AG20443 (cell line): ENCODE data around the gene TSPAN5.
A peak's percentile ranks its signal among the peaks of the same experiment; 100 is the strongest.
"Not testable (repeated sequence)": the region's sequence is repeated elsewhere in the genome, so short reads cannot be mapped to it uniquely, and the experiment has no call there.

Experiments used
- DNase-seq: peaks from one replicate; pipeline ENCODE4 v3.0.0; 2012; ENCODE audit warnings: low spot score, mixed read lengths

Gene TSPAN5

GRCh38 chr4:98491899-98492559, 166.4 kb downstream of the TSPAN5 start:
- DNase-seq, result peak; percentile 32

GRCh38 chr4:98490251-98490650, 168.2 kb downstream of the TSPAN5 start:
- DNase-seq, result no peak

GRCh38 chr4:98485816-98486345, 172.5 kb downstream of the TSPAN5 start:
- no peak for DNase-seq

- no peak for DNase-seq
Observed at GRCh38 chr4:98484031-98484430, 174.4 kb downstream of the TSPAN5 start.

- DNase-seq, result no peak
Observed at GRCh38 chr4:98482847-98483806, 175.3 kb downstream of the TSPAN5 start.

GRCh38 chr4:98482503-98482846, 175.9 kb downstream of the TSPAN5 start:
- no peak for DNase-seq

GRCh38 chr4:98481167-98481566, 177.2 kb downstream of the TSPAN5 start:
- no peak for DNase-seq

GRCh38 chr4:98480535-98480934, 177.9 kb downstream of the TSPAN5 start:
- no peak for DNase-seq

- not testable (repeated sequence) for DNase-seq
Observed at GRCh38 chr4:98479590-98479989, 178.8 kb downstream of the TSPAN5 start.

- DNase-seq, result no peak
Observed at GRCh38 chr4:98476891-98477290, 181.5 kb downstream of the TSPAN5 start.

GRCh38 chr4:98474408-98474844, 184.0 kb downstream of the TSPAN5 start:
- no peak for DNase-seq

GRCh38 chr4:98473046-98473445, 185.4 kb downstream of the TSPAN5 start:
- no peak for DNase-seq

- DNase-seq, result no peak
Observed at GRCh38 chr4:98470831-98471230, 187.6 kb downstream of the TSPAN5 start.

GRCh38 chr4:98470366-98470765, 188.0 kb downstream of the TSPAN5 start:
- DNase-seq, result no peak

- no peak for DNase-seq
Observed at GRCh38 chr4:98469771-98470170, 188.6 kb downstream of the TSPAN5 start.

- DNase-seq, result peak; percentile 58
Observed at GRCh38 chr4:98468709-98469108, 189.7 kb downstream of the TSPAN5 start.

GRCh38 chr4:98467627-98468072, 190.8 kb downstream of the TSPAN5 start:
- peak; percentile 80 for DNase-seq

GRCh38 chr4:98466868-98467599, 191.4 kb downstream of the TSPAN5 start:
- no peak for DNase-seq

- DNase-seq, result no peak
Observed at GRCh38 chr4:98462487-98462886, 195.9 kb downstream of the TSPAN5 start.

GRCh38 chr4:98461121-98461865, 197.1 kb downstream of the TSPAN5 start:
- not testable (repeated sequence) for DNase-seq

- not testable (repeated sequence) for DNase-seq
Observed at GRCh38 chr4:98457422-98457821, 201.0 kb downstream of the TSPAN5 start.
